Activated naive CD4-positive, alpha-beta T cell treated with anti-CD3 and anti-CD28 coated beads, Interleukin-2, amount 10 ng/mL, durations not matched to agents 7 days and 5 days (primary cell): ENCODE measurements around the gene IL18BP.

Experiments used
- CTCF ChIA-PET: fragments of 350-600 bp; sonication (Branson Sonifier 250); formaldehyde crosslinking; loops from one replicate; lab custom pipeline; 2021; ENCODE audit warnings: antibody characterized with exemption; lab: Charles Lee
- DNase-seq: peaks from one replicate; pipeline ENCODE4 v3.0.0-alpha.2; 2020
- H3K27ac Mint-ChIP-seq: one replicate; pipeline ENCODE4 v1.8.0; 2021; ENCODE audit warnings: mild to moderate bottlenecking, moderate library complexity, mixed read lengths
- H3K27me3 Mint-ChIP-seq: one replicate; pipeline ENCODE4 v1.8.0; 2021; ENCODE audit warnings: mild to moderate bottlenecking, mixed read lengths
- H3K36me3 Mint-ChIP-seq: one replicate; pipeline ENCODE4 v1.8.0; 2021; ENCODE audit warnings: mixed read lengths
- H3K4me1 Mint-ChIP-seq: one replicate; pipeline ENCODE4 v1.8.0; 2021; ENCODE audit warnings: mixed read lengths
- H3K4me3 Mint-ChIP-seq: one replicate; pipeline ENCODE4 v1.8.0; 2021; ENCODE audit warnings: mild to moderate bottlenecking, moderate library complexity, mixed read lengths
- H3K9me3 Mint-ChIP-seq: one replicate; pipeline ENCODE4 v1.8.0; 2021; ENCODE audit warnings: mixed read lengths

The IL18BP gene

GRCh38 chr11:72037554-72038311 is 39.0 kb downstream of the IL18BP start:
- CTCF ChIA-PET: interaction anchor here (2.4 to 4.4 kb wide), 3 partner anchors 9 to 106 kb away, joined by 6 to 36 read pairs (median 19); no protein-coding TSS in a partner anchor
- DNase-seq: no peak
- H3K4me1 Mint-ChIP-seq: peaks cover 16% of the 10 kb centered on the region
- no peak overlapping the region for H3K27ac Mint-ChIP-seq
- H3K36me3 Mint-ChIP-seq: peaks cover 30% of the 10 kb centered on the region
- H3K4me3 Mint-ChIP-seq: no peak overlapping the region
- no peaks in the 10 kb centered on the region for H3K9me3 Mint-ChIP-seq
- H3K27me3 Mint-ChIP-seq: no peaks in the 10 kb centered on the region

DNA sequence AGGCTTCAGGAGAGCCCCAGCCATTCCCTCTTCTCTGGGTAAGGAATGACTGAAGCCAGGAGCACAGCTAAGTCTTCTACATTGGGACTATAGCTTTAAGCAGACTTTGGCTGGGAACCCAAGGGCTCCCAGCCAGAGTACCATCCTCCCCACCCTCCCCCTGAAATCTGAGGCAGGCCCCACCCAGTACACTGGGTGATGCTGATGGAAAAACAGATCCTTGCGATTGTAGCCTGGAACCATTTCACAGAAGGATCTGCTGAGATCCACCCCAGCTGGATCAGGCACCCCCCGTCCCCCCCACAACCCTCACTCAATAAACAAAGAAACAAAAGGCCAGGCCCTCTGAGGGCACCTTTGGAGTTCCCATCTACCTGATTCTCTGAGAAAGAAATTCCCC is 39.8 kb downstream of the IL18BP start:
- Mint-ChIP-seq H3K27me3 (no peaks in the 10 kb centered on the region), H3K36me3 (peaks cover 31% of the 10 kb centered on the region), H3K4me3 (no peak overlapping the region), H3K9me3 (no peaks in the 10 kb centered on the region), H3K4me1 (peaks cover 18% of the 10 kb centered on the region), H3K27ac (no peak overlapping the region)
- CTCF ChIA-PET: interaction anchor here (1.8 to 4.4 kb wide), 3 partner anchors 9 to 106 kb away, joined by 6 to 36 read pairs (median 19); no protein-coding TSS in a partner anchor
- DNase-seq: no peak

GRCh38 chr11:72039031-72039855 is 40.5 kb downstream of the IL18BP start:
- Mint-ChIP-seq H3K9me3 (no peaks in the 10 kb centered on the region), H3K4me3 (no peak overlapping the region), H3K4me1 (peaks cover 22% of the 10 kb centered on the region), H3K27me3 (no peaks in the 10 kb centered on the region), H3K27ac (no peak overlapping the region), H3K36me3 (peaks cover 27% of the 10 kb centered on the region)
- no peak for DNase-seq
- CTCF ChIA-PET: interaction anchor here (1.2 to 4.4 kb wide), 7 partner anchors 10 to 105 kb away, joined by 4 to 36 read pairs (median 6); no protein-coding TSS in a partner anchor

- Mint-ChIP-seq H3K9me3 (no peaks in the 10 kb centered on the region), H3K4me1 (peaks cover 26% of the 10 kb centered on the region), H3K27me3 (no peaks in the 10 kb centered on the region), H3K36me3 (peaks cover 28% of the 10 kb centered on the region), H3K4me3 (no peak overlapping the region), H3K27ac (no peak overlapping the region)
- CTCF ChIA-PET: interaction anchor here (1.2 to 4.4 kb wide), 7 partner anchors 11 to 104 kb away, joined by 4 to 36 read pairs (median 6); no protein-coding TSS in a partner anchor
- DNase-seq: no peak
Measured at GRCh38 chr11:72039856-72040401, 41.2 kb downstream of the IL18BP start.

GRCh38 chr11:72040491-72041363 is 42.0 kb downstream of the IL18BP start:
- Mint-ChIP-seq H3K9me3 (no peaks in the 10 kb centered on the region), H3K4me3 (no peak overlapping the region), H3K4me1 (peaks cover 23% of the 10 kb centered on the region), H3K27ac (no peak overlapping the region), H3K27me3 (no peaks in the 10 kb centered on the region), H3K36me3 (peaks cover 23% of the 10 kb centered on the region)
- CTCF ChIA-PET: interaction anchor here (1.2 to 4.4 kb wide), 5 partner anchors 11 to 50 kb away, joined by 4 to 36 read pairs (median 16); no protein-coding TSS in a partner anchor
- peak; percentile 84 for DNase-seq

DNA sequence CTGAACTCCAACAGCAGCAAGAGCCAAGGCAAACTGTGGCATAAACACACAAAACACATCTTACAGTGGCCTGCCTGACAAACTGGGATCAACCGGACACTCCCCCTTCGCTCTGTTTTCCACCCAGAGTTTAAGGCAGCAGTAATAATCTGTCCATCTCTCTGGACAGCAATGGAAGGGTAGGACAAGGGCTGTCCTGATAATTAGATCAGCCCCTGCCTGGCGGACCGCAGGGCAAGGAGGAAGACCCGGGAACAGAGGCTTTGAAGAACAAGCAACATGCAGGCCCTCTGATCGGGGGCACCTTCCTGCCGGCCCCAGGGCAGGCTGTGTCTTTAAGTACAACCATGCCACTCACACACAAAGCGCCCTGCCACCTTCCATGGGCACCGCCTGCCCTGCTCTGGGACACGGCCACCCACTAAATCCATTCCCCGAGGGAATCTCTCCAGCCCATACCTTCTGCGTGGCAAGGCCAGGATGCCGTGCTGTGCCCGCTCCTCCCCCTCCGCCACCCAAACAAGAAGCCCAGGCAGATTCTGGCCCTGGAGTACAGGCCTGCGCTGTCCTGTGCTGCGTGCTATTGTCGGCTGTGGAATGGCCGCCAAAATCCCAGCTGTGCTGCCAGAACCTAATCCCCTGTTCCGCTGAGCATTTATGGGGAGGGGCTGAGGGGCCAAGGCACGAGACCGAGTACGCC is 42.8 kb downstream of the IL18BP start:
- no peaks in the 10 kb centered on the region for H3K27me3 Mint-ChIP-seq
- H3K4me3 Mint-ChIP-seq: no peak overlapping the region
- DNase-seq: peak; percentile 60
- peaks cover 18% of the 10 kb centered on the region for H3K4me1 Mint-ChIP-seq
- H3K27ac Mint-ChIP-seq: no peak overlapping the region
- peaks cover 18% of the 10 kb centered on the region for H3K36me3 Mint-ChIP-seq
- CTCF ChIA-PET: interaction anchor here (1.2 to 4.4 kb wide), 3 partner anchors 12 to 16 kb away, joined by 3 to 36 read pairs (median 19); no protein-coding TSS in a partner anchor
- H3K9me3 Mint-ChIP-seq: no peaks in the 10 kb centered on the region

DNA sequence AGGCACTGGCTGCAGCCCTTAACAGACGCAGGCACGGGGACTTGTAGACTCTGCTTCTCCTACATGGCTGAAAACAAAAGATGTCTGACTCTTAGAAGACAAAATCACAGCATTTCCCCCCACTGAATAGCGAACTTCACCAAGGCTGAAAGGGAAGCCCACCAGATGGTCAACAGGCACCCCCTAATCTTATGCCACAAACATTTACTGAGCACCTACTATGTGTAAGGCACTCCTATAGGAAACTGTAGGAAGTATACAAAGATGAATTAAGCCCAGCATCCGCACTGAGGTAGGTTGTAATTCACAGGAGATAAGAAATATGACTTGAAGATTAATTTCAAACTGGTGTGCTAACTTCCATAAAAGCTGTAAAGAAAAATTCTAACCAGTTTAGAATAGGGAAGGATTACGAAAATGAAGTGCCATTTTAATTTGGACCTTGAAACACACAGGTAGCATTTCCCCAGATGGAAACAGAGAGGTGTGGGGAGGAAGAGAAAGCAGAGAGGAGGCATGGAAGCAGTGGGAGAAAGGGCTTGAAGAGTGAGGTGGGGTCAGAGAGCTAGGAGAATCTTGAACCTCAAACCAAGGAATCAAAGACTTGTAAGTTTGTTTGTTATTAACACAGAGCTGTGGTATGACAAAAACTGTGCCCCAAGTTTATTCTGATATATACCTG is 43.5 kb downstream of the IL18BP start:
- H3K36me3 Mint-ChIP-seq: peaks cover 12% of the 10 kb centered on the region
- no peak overlapping the region for H3K27ac Mint-ChIP-seq
- no peaks in the 10 kb centered on the region for H3K9me3 Mint-ChIP-seq
- H3K4me3 Mint-ChIP-seq: no peak overlapping the region
- H3K27me3 Mint-ChIP-seq: no peaks in the 10 kb centered on the region
- CTCF ChIA-PET: interaction anchor here (1.0 to 1.2 kb wide), 2 partner anchors 13 to 17 kb away, joined by 3 read pairs; no protein-coding TSS in a partner anchor
- no peak for DNase-seq
- peaks cover 12% of the 10 kb centered on the region for H3K4me1 Mint-ChIP-seq

- no peaks in the 10 kb centered on the region for H3K27me3 Mint-ChIP-seq
- CTCF ChIA-PET: no interaction called here
- H3K9me3 Mint-ChIP-seq: no peaks in the 10 kb centered on the region
- DNase-seq: no peak
- no peak overlapping the region for H3K27ac Mint-ChIP-seq
- H3K4me1 Mint-ChIP-seq: peaks cover 12% of the 10 kb centered on the region
- H3K36me3 Mint-ChIP-seq: peaks cover 21% of the 10 kb centered on the region
- no peak overlapping the region for H3K4me3 Mint-ChIP-seq
Measured at GRCh38 chr11:72045849-72046248, 47.1 kb downstream of the IL18BP start.

- peaks cover 23% of the 10 kb centered on the region for H3K36me3 Mint-ChIP-seq
- no peaks in the 10 kb centered on the region for H3K9me3 Mint-ChIP-seq
- H3K27me3 Mint-ChIP-seq: no peaks in the 10 kb centered on the region
- DNase-seq: no peak
- H3K4me1 Mint-ChIP-seq: peaks cover 6% of the 10 kb centered on the region
- CTCF ChIA-PET: interaction anchor here (1.0 to 1.2 kb wide), 3 partner anchors 24 to 94 kb away, joined by 3 to 4 read pairs (median 3); no protein-coding TSS in a partner anchor
- no peak overlapping the region for H3K4me3 Mint-ChIP-seq
- H3K27ac Mint-ChIP-seq: peak overlapping the region; percentile 24
Measured at GRCh38 chr11:72048766-72049460, 50.2 kb downstream of the IL18BP start.
